Right hindlimb (tissue), 1 donor: ENCODE measurements around the gene DDRGK1.

Experiments
- DNase-seq: peaks from one replicate; pipeline ENCODE4 v3.0.0-alpha.2; 2018

DDRGK1 gene

DNA sequence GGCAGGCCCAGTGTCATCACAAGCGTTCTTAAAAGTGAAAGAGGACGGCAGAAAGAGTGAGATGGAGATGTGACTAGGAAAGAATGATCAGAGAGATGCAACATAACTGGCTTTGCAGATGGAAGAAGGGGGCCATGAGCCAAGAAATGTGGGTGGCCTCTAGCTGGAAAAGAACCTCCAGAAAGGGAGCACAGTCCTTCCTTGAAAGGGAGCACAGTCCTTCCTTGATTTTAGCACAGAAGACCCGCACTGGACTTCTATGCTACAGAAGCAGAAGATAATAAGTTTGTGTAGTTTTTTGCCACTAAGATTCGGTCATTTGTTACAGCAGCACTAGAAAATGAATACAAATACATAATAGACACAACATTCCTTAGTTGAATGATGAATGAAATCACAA, 24.2 kb downstream of the DDRGK1 start:
- no peak for DNase-seq

- DNase-seq: no peak
Observed at GRCh38 chr20:3177746-3178485, 26.6 kb downstream of the DDRGK1 start.

DNA sequence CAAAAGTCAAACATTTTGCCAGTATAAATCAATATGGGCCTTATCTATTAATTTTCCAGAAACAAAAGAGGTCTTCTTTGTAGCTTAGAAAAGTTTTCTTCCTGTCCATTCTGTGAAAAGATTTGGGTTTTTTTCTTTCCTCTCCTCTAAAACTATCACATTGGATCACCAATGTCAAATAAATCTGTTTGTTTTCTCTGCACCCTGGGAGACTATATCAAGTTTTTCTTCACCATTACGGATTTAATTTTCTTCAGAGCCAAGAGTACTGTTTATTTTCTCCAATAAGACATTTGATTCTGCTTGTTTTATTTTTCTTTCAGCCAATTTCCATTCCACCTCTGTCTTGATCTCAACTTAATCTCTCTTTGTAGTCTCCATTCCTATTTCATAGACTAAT, 29.2 kb downstream of the DDRGK1 start:
- DNase-seq: no peak

- DNase-seq: no peak
Observed at GRCh38 chr20:3174442-3175261, 29.8 kb downstream of the DDRGK1 start.

DNA sequence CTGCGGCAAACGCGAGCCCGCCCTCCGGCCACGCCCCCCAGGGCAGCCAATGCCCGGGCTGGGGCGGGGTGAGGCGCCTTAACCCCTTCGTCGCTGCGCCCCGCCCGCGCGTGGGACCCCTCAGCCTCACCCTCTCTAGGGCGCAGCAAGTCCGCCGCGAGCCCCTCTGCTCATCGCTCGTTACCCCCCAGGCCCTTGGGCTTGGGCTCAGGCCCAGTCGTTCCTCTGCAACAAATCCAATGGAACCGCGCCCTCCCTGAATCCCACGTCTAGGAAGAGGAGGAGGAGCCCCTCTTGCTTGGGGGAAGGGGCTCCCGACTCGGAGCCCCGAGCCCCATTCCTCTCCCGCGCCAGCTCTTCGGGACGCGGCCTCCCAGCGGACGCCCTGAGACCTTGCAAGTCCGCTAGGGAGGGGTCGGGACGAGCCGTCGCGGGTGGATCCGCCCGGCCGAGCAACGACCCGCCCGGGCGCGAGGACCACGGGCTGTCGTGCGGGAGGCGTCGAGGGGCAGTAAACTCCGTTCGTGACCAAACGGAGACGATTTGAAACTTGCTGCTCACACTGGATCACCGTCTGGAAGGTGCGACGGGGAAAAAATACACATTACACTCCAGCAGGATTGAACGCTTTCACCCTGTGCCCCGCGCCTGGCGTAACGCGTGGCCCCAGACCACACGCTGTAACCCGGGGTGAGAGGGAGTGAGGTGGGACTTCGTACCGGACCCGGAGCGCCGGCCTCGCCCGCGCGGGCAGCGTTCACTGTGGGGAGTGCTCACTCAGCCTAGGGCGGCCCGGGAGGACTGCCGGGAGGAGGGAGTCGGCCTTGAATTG, 30.7 kb downstream of the DDRGK1 start:
- peak; percentile 92 for DNase-seq

DNA sequence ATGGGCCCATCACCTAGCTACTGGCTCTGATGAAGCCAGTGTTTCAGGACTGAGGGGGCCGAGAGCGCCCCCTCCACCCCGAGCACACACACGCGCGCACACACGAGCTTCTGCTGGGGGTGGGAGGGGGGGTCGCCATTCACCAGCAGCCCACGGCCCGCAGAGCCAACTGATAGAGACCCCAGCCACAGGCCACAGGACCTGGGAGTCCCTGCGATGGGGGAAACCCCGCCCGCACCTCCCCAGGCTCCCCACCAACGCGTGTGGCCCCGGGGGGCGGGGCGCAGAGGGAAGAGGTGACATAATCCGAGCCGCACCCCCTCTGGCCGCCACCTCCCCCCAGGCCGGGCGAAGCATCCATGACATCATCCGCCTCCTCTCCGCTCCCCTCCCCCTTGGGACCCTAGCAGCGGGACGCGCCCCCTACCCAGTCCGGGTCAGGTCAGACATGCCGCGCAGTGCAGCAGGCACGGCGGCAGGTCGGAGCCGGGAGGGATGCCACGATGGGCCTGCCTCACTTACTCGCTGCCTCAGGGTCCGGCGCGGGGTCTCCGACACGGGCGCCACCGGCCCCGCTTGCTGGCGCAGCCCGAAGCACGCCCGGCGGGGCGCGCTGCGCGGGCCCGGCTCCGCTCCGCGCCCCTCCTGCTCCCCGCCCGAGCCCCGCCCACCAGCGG, 31.4 kb downstream of the DDRGK1 start, which contains the start of gene LZTS3:
Gene LZTS3, minus strand, starts transcription at position 617 of the 677 bp plus-strand sequence. CDS start 6,386 bp downstream, outside the sequence.
- peak; percentile 83 for DNase-seq

- DNase-seq: no peak
Observed at GRCh38 chr20:3172126-3172932, 32.2 kb downstream of the DDRGK1 start.

- DNase-seq: no peak
Observed at GRCh38 chr20:3171391-3172125, 32.9 kb downstream of the DDRGK1 start.

- no peak for DNase-seq
Observed at GRCh38 chr20:3168829-3169590, 35.5 kb downstream of the DDRGK1 start.

GRCh38 chr20:3168079-3168828, 36.2 kb downstream of the DDRGK1 start:
- no peak for DNase-seq

GRCh38 chr20:3167738-3168078, 36.8 kb downstream of the DDRGK1 start:
- no peak for DNase-seq

GRCh38 chr20:3166913-3167342, 37.6 kb downstream of the DDRGK1 start:
- DNase-seq: no peak

GRCh38 chr20:3166338-3166912, 38.1 kb downstream of the DDRGK1 start:
- no peak for DNase-seq

DNA sequence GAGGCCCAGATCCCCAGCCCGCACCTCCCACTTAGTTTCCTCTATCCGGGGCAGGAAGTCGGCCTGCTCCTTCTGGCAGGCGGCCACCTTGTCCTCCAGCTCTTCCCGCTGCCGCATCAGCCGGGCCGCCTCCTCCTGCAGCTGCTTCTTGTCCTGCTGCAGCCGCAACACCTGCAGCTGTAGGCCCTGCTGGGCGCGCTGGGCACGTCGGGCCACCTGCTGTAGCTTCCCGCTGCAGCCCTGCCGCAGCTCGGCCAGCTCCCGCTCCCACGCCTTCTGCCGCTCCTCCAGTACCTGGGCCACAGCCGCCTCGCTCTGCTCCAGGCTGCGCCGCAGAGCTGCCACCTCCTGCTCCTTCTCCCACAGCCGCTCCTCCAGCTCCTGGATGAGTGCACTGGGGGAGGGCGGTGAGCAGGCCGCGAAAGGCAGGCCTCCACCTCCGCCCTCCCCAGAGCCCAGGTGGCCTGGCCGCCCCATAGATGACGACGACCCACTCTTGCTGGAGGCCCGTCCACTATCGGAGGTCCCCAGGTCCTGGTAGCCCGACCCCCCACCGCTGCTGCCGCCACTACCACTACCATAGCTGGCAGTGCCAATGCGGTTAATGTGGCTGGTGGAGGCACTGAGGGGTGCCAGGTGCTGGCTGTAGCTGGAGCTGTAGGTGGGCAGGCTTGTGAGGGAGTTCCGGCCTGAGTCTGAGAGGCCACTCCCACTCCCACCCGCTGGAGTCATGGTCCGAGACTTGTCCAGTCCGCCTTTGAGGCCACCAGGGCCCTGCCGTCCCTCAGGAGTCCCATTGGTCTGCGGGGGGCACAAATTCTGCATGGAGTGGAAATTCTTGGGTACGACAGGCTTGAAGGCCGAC, 38.8 kb downstream of the DDRGK1 start:
- DNase-seq: peak; percentile 80

DNA sequence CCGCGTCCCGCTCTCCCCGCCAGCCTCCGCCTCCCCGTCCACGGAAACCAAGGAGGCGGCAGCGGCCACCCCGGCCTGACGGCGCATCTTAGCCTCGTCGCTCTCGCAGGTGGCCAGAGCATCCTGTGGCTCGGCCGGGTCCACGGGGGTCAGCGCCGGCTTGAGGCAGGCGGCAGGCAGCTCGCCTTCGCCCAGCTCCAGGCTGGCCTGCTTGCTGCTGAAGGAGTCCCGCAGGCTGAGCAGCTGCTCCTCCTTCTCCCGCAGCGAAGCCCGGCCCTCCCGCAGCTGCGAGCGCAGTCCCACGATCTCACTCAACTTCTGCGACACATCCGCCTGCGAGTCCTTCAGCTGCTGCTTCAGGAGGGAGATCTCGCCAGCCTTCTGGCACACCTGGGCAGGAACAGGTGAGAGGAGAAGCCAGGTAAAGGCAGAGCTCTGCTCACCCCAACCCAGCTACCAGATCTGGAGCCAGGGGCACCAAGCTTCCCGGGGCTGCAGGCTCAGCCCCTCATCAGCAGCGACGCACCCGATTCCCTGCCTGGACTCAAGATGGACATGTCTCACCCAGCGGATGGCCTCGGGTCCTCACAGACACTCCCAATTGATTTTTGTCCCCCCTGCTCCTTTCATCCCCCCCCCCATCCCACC, 39.6 kb downstream of the DDRGK1 start:
- no peak for DNase-seq

DNA sequence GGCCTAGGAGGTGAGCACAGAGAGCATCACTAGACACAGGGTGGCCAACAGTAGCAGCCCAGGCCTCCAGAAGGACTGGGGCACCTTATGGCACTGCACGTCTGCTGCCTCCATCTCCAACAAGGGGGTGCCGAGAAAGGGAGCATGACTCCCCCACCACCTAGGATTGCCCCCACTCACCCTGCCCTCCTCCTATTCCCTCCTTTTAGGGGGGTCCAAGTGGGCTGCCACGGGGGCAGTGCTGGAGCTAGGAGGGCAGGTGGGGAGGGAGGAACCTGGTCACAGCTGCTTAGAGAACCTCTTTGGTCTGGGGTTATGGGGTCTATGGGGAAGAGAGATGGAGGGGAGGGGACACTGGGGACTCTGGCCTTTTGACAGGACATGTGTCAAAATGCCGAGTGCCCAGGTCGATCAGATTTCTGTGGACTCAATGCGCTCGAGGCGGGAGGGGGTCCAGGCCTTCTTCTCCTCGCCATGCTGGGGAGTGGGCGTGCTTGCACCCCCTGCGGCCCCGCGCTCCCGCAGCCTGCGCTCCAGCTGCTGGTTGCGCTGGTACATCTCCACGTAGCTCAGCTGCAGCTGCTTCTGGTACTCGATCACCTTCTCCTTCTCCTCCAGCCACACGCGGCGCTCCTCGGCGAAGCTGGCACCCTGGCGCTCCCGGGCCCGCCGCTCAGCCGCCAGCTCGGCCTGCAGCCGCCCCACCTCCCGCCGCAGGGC, 40.3 kb downstream of the DDRGK1 start:
- no peak for DNase-seq
